Gastroesophageal sphincter (tissue), 4 donors: ENCODE results near the gene NEUROD2. TPM values are rescaled to one million over a fixed set of nuclear protein-coding genes. Genes with fewer than 3 reads are reported as not detected.

Experiments
- ATAC-seq: fragments of 150-250 bp; one replicate; pipeline ENCODE4 v1.9.1; 2016; ENCODE audit warnings: mild to moderate bottlenecking, moderate library complexity
- H3K27ac ChIP-seq, 4 donors: fragments of 200-600 bp; sonication (generic) in 3 of 4; 1 replicate in 3 of 4; 2 replicates in 1 of 4; pipeline ENCODE4 v1.5.1; 2016 to 2019
- H3K27me3 ChIP-seq: fragments of 200-600 bp; sonication (generic); one replicate; pipeline ENCODE4 v1.5.1; 2019
- H3K36me3 ChIP-seq, 2 donors: fragments of 200-600 bp; sonication (generic); one replicate each; pipeline ENCODE4 v1.5.1; 2019; ENCODE audit warnings: control low read depth in 1 of 2
- H3K4me1 ChIP-seq, 3 donors: fragments of 200-600 bp; sonication (generic); 1 replicate in 2 of 3; 2 replicates in 1 of 3; pipeline ENCODE4 v1.5.1; 2016 to 2019; ENCODE audit warnings: control low read depth in 2 of 3
- H3K4me3 ChIP-seq, 2 donors: fragments of 200-600 bp; sonication (generic); one replicate each; pipeline ENCODE4 v1.5.1; 2019; ENCODE audit warnings: mild to moderate bottlenecking in 1 of 2, moderate library complexity in 1 of 2
- H3K9me3 ChIP-seq, 3 donors: fragments of 200-600 bp; sonication (generic); one replicate each; pipeline ENCODE4 v1.5.1; 2017 to 2019; ENCODE audit warnings: control low read depth in 2 of 3
- CTCF ChIP-seq, 4 experiments: fragments of 200-600 bp in 2 of 4; fragments of 450-650 bp in 2 of 4; sonication (generic) in 1 of 4; IDR thresholded peaks; one replicate each; pipeline ENCODE4 v1.5.1; 2017 to 2019; ENCODE audit warnings: antibody characterized with exemption in 4 of 4, mild to moderate bottlenecking in 2 of 4, moderate library complexity in 2 of 4
- EP300 ChIP-seq: sonication (generic); formaldehyde crosslinking; IDR thresholded peaks from one replicate; pipeline ENCODE4 v1.6.1; 2017; ENCODE audit warnings: antibody characterized with exemption, mild to moderate bottlenecking
- POLR2A ChIP-seq, 2 donors: fragments of 450-650 bp; IDR thresholded peaks; one replicate each; pipeline ENCODE4 v1.6.1; 2017; ENCODE audit warnings: antibody characterized with exemption in 2 of 2, mild to moderate bottlenecking in 2 of 2, moderate library complexity in 1 of 2
- POLR2AphosphoS5 ChIP-seq: sonication (generic); formaldehyde crosslinking; IDR thresholded peaks from one replicate; pipeline ENCODE4 v1.6.1; 2017; ENCODE audit warnings: antibody characterized with exemption
- WGBS, 2 donors: methylation state at CpG; one replicate each; pipeline ENCODE4 v1.1.5; 2018; ENCODE audit warnings: low coverage in 1 of 2; 5-methylcytosine and 5-hydroxymethylcytosine counted together
- total RNA-seq, 4 donors: library from RNA; depleted of rRNA; stranded (reverse); fragments of >200 nt; gene quantifications; one replicate each; pipeline ENCODE4 v1.1.0, GENCODE V29; 2016

Gene NEUROD2
- total RNA-seq, 4 donors from 2014 or later, result not detected

GRCh38 chr17:39604911-39605491 lies 2.7 kb downstream of the NEUROD2 start:
- H3K36me3 ChIP-seq, result no peaks in the 10 kb centered on the region
- no peak overlapping the region for H3K4me3 ChIP-seq
- no peak overlapping the region for H3K27ac ChIP-seq
- TF ChIP-seq POLR2A (IDR thresholded peaks at IDR 0.05) (no peak), CTCF (IDR thresholded peaks at IDR 0.05) (no peak), POLR2AphosphoS5 (no peak), EP300 (no peak)
- H3K4me1 ChIP-seq, result peaks cover 0 to 47% (median 22%) of the 10 kb centered on the region in 3 donors
- ATAC-seq, result no peak
- H3K27me3 ChIP-seq, result peaks cover 100% of the 10 kb centered on the region
- H3K9me3 ChIP-seq, result no peaks in the 10 kb centered on the region
- 7% methylated on average over 13 of the region's 31 CpGs; no CpG with 5 or more reads in 1 of the 2 donors for WGBS, 2 donors

DNA sequence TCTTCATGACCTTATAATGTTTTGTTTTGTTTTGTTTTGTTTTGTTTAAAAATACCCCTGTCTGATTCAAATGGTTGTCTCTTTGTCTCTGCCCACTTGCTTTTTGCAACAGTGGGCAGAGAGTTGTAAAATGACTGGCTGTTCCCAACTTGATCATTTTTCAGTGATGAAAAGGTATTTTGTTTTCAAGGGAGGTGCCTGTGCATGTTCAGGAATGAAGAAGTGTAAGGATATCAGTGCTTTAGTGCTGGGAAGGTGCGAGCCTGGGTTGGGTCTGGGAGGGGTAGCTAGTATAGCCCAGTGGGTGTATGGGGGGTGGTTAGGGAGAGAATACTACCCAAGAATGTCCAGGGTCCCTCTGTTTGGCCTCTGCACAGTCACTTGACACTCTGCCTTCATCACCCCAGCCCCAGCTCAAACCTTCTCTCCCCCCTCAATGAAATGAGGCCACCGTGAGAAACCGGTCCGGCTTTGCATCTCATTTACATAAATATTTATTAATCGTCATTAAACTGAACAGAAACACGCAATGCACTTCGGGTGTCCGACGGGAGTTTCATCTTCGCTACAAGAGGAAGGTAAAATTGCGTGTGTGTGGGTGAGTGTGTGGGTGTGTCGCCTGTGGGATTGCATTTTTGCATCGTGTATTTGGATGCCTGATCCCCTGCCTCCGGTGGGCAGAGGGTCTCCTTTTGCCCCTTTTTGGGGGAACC lies 4.3 kb downstream of the NEUROD2 start:
- Histone ChIP-seq H3K4me3 (no peak overlapping the region), H3K27ac (no peak overlapping the region), H3K9me3 (no peaks in the 10 kb centered on the region), H3K4me1 (peaks cover 0 to 62% (median 31%) of the 10 kb centered on the region in 3 donors), H3K27me3 (peaks cover 100% of the 10 kb centered on the region), H3K36me3 (no peaks in the 10 kb centered on the region)
- WGBS, 2 donors, result 5 to 7% methylated on average over 12 to 13 of the region's 14 CpGs
- no peak for TF ChIP-seq CTCF (IDR thresholded peaks at IDR 0.05)
- no peak for TF ChIP-seq EP300
- no peak for TF ChIP-seq POLR2AphosphoS5
- TF ChIP-seq POLR2A (IDR thresholded peaks at IDR 0.05), result no peak
- ATAC-seq, result no peak

DNA sequence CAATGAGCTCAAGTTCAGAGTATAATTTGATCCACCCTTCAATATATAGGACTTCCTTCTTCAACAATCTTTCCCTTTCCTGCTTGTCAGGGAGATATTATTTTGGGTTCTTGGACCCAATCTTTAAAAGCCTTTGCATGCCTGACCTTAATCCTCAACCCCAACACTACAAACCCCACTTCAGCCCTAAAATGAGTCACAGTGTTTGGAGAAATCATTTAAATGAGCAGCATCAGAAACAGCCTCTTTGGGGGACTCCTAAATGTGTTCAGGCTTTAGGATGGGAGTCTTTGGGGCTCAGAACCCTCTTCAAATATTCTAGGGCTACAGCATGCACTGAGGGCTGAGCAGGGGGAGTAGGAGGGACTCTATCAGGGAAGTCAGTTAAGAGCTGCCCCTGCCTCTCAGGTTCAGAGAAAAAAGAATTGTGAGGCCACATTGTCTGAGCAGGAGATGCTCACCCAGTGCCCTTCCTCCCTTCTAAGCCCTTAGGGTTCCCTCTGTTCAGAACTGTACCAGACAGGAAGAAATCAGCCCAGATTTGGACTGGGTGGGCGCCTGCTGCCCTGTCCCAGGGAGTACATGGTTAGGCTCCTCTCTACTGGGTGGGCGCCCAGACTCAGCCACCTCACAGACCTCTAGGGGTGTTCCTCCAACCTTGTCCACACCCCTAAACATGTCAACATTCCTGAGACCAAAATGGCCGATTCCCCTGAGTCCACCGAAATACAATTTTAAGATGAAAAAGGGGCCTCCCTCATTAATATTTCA lies 5.0 kb downstream of the NEUROD2 start:
- no peak overlapping the region for H3K4me3 ChIP-seq
- 22 to 33% methylated on average over 4 of the region's 4 CpGs for WGBS, 2 donors
- peaks cover 0 to 63% (median 31%) of the 10 kb centered on the region in 3 donors for H3K4me1 ChIP-seq
- no peak for TF ChIP-seq CTCF (IDR thresholded peaks at IDR 0.05)
- no peak for TF ChIP-seq POLR2AphosphoS5
- no peak for TF ChIP-seq POLR2A (IDR thresholded peaks at IDR 0.05)
- TF ChIP-seq EP300, result no peak
- no peaks in the 10 kb centered on the region for H3K36me3 ChIP-seq
- no peak for ATAC-seq
- no peak overlapping the region for H3K27ac ChIP-seq
- no peaks in the 10 kb centered on the region for H3K9me3 ChIP-seq
- H3K27me3 ChIP-seq, result peaks cover 100% of the 10 kb centered on the region

DNA sequence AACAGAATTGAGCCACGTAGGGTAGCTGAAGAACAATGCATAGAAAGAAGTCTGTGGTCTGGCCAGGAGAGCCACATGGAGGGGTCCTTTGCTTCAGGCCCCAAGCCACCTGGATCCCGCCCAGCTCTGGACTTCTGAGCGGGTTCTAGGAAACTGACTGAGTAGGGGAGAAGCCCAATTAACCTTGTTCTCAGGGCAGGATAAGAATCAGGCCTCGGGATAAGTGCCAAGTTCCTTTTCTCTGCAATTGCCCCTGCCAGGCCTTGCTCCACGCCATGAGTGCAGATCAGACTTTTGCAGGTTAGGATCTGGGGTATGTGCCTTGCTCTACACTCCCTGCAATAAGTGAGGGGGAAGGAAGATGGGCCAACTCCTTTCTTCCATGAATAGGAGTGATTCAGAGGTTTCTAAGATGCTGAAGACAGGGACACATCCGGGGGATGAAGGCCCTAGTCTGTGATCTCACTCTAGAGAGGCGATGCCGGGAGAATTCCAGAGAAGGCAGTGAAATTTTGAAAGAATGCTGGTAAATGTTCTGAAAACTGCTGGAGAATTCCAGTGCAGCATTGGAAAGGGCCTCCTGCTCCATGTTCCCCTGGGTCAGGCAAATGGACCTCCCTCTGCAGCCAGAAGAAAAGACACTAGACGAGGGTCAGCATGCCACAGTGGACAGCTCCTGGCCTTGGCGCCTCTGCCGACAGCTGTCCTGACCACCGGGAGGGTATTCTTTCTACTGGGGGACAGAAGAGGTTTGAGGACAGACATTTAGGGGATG lies 5.8 kb downstream of the NEUROD2 start:
- no peak overlapping the region for H3K27ac ChIP-seq
- WGBS, 2 donors, result 36 to 37% methylated on average over 7 to 12 of the region's 12 CpGs
- peaks cover 100% of the 10 kb centered on the region for H3K27me3 ChIP-seq
- peaks cover 0 to 63% (median 27%) of the 10 kb centered on the region in 3 donors for H3K4me1 ChIP-seq
- TF ChIP-seq CTCF (IDR thresholded peaks at IDR 0.05) (no peak), EP300 (no peak), POLR2A (IDR thresholded peaks at IDR 0.05) (no peak), POLR2AphosphoS5 (no peak)
- no peak overlapping the region for H3K4me3 ChIP-seq
- H3K36me3 ChIP-seq, result no peaks in the 10 kb centered on the region
- no peaks in the 10 kb centered on the region for H3K9me3 ChIP-seq
- ATAC-seq, result no peak
